Spleen (tissue), 7 donors: ENCODE measurements around the gene MYO18A.

Experiments
- CTCF ChIP-seq, 11 experiments: fragments of 200-600 bp in 7 of 11; fragments of 450-650 bp in 4 of 11; sonication (generic) in 4 of 11; IDR thresholded peaks in 8 of 11; conservative IDR thresholded peaks in 3 of 11; 1 replicate in 7 of 11; 2 replicates in 4 of 11; pipeline versions ENCODE4 v1.4.0 to v1.8.0; 2016 to 2021; ENCODE audit warnings: antibody characterized with exemption in 11 of 11, inconsistent platforms in 4 of 11, mild to moderate bottlenecking in 1 of 11
- POLR2AphosphoS5 ChIP-seq, 3 donors: sonication (generic); formaldehyde crosslinking; IDR thresholded peaks; one replicate each; pipeline ENCODE4 v1.5.1; 2017; ENCODE audit warnings: antibody characterized with exemption in 3 of 3
- donor health status: DM: no; HTN: no; CAD: no; lungs with moderate emphysema.
- donor health status: DM: no; HTN: no; CAD: no.
- donor health status: DM: no; HTN: no; CAD: no.

DNA sequence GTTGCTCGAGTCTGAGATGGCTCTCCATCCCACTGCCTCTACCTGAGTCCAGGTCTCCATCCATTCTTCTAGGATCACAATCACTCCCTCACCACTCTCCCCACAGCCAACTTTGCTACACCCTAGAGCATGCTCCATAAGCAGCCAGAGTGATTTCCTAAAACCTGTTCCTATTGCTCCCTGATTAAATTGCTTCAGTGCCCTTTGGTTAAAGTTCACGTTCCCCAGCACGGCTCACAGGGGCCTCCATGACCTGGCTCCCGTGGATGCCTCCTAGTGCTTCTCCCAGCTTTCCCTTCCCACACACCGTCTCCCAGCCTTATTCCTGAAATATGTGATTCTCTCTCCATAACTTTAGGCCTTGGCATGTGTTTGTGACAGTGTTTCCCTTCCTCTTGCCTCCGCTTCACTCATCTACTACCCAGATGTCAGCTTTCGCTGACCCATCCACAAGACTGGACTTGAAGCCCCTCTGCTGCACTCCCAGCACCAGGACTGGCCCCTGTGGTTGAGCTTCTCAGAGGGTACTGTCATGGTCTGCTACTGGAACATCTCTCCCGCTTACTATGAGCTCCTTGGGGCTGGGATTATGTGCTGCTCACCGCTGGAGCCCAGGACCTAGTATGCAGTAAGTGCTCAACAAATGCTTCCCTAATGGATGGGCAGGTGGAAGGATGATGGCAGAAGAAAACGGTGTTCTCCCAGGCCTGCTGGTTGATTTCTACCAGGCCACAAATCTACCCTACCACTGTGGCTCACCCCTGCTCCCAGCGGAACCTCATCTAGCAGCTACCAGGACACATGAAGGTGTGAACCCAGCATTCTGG is 17.9 kb downstream of the MYO18A start:
- no peak for TF ChIP-seq CTCF (IDR thresholded peaks at IDR 0.05 in 8 of 11, conservative IDR thresholded peaks at IDR 0.05 in 3 of 11)
- TF ChIP-seq POLR2AphosphoS5 (IDR thresholded peaks at IDR 0.05), result no peak
